ES-I3 (cell line): ENCODE measurements around the gene FILIP1.

Source experiments
- H3K36me3 ChIP-seq: 2 replicates; pipeline ENCODE4 v1.6.1; 2013; ENCODE audit warnings: mild to moderate bottlenecking, low read length, control low read depth, moderate library complexity; ENCODE audit not compliant: insufficient read depth
- H3K4me1 ChIP-seq: 2 replicates; pipeline ENCODE4 v1.6.1; 2013; ENCODE audit warnings: mild to moderate bottlenecking, control low read depth, low read length; ENCODE audit not compliant: insufficient read depth
- H3K9ac ChIP-seq: 2 replicates; pipeline ENCODE4 v1.6.1; 2013; ENCODE audit warnings: low read depth, mild to moderate bottlenecking, low read length, moderate library complexity
- H3K9me3 ChIP-seq: 2 replicates; pipeline ENCODE4 v1.6.1; 2013; ENCODE audit warnings: mild to moderate bottlenecking, low read length, moderate library complexity; ENCODE audit not compliant: control insufficient read depth, insufficient read depth

Gene FILIP1

DNA sequence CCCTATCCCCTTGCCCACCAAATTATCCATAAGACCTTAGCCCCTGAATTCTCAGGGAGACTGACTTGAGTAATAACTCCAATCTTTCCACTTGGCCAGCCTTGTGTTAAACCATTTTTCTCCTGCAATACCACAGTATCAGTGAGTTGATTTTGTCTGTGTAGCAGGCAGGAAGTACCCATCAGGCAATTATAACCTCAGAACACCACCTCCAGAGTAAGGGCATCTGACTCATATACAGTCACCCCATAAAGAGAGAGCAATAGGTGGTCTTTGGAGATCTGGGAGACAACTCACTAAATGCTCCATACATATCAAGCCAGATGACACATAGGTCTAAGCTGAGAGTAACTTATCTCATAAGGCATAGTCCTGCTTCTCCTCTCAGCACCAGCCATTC, 83.7 kb downstream of the FILIP1 start:
- Histone ChIP-seq H3K36me3 (no peaks in the 10 kb centered on the region), H3K4me1 (0 out of 2 replicates have a peak, but pooled peaks cover 6% of the 10 kb centered on the region), H3K9me3 (no peaks in the 10 kb centered on the region), H3K9ac (no peak overlapping the region)

GRCh38 chr6:75409286-75409685, 84.3 kb downstream of the FILIP1 start:
- Histone ChIP-seq H3K9me3 (no peaks in the 10 kb centered on the region), H3K4me1 (0 out of 2 replicates have a peak, but pooled peaks cover 6% of the 10 kb centered on the region), H3K9ac (no peak overlapping the region)

DNA sequence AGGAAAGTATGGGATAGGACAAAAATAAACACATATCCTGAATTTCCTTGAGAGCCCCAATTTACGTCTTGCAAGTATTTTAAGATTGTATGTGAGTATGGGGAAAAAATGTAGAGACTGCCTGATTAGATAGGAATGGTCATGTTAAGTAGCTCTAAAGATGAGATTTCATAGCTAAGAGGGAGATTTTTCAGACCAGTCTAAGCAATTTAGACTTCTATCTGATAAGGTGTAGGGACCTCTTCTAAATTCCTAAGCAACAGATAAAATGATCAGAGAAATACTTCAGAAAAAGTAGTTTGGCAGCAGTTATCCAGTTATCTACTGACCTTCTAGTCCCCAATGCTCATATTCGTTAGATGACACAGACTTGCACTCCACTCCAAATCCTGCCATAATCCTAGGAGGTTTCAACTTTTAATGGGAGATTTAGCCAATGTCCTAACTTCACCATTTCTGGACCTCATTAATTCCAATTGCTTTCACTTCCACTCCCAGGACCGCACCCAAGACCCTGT, 90.0 kb downstream of the FILIP1 start:
- Histone ChIP-seq H3K9ac (no peak overlapping the region), H3K4me1 (peaks cover 6% of the 10 kb centered on the region), H3K36me3 (no peaks in the 10 kb centered on the region), H3K9me3 (no peaks in the 10 kb centered on the region)

More at GRCh38 chr6:75409286-75409685, 84.3 kb downstream of the FILIP1 start:
- H3K36me3 ChIP-seq, result no peaks in the 10 kb centered on the region

GRCh38 chr6:75402296-75402695, 91.3 kb downstream of the FILIP1 start:
- H3K9ac ChIP-seq, result no peak overlapping the region
- no peaks in the 10 kb centered on the region for H3K36me3 ChIP-seq
- peaks cover 6% of the 10 kb centered on the region for H3K4me1 ChIP-seq
- H3K9me3 ChIP-seq, result no peaks in the 10 kb centered on the region

- Histone ChIP-seq H3K36me3 (no peaks in the 10 kb centered on the region), H3K9ac (no peak overlapping the region), H3K4me1 (peaks cover 6% of the 10 kb centered on the region), H3K9me3 (no peaks in the 10 kb centered on the region)
Observed at GRCh38 chr6:75397656-75398465, 95.7 kb downstream of the FILIP1 start.

DNA sequence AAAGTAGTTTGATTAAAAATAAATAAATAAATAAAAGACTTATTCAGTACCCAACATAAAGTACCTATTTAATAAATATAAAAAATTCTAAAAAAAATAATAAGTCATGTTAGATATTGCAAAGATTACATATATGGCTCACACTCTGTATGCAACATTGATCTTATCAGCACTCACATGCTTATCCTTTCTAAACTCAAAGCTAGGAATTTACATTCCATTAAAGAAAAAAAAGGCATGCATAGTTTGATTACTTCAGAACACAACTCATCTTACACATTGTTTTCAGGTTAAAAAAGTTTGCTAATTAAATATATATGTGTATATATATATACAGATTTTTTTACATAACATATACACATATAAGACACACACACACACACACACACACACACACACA, 96.4 kb downstream of the FILIP1 start:
- H3K36me3 ChIP-seq, result no peaks in the 10 kb centered on the region
- H3K9ac ChIP-seq, result no peak overlapping the region
- peaks cover 5% of the 10 kb centered on the region for H3K9me3 ChIP-seq
- peaks cover 2% of the 10 kb centered on the region for H3K4me1 ChIP-seq

- Histone ChIP-seq H3K4me1 (no peaks in the 10 kb centered on the region), H3K36me3 (no peaks in the 10 kb centered on the region), H3K9ac (no peak overlapping the region), H3K9me3 (peaks cover 5% of the 10 kb centered on the region)
Observed at GRCh38 chr6:75396005-75396800, 97.4 kb downstream of the FILIP1 start.

GRCh38 chr6:75393806-75394205, 99.8 kb downstream of the FILIP1 start:
- Histone ChIP-seq H3K9ac (no peak overlapping the region), H3K9me3 (peaks cover 5% of the 10 kb centered on the region), H3K4me1 (no peaks in the 10 kb centered on the region), H3K36me3 (no peaks in the 10 kb centered on the region)

DNA sequence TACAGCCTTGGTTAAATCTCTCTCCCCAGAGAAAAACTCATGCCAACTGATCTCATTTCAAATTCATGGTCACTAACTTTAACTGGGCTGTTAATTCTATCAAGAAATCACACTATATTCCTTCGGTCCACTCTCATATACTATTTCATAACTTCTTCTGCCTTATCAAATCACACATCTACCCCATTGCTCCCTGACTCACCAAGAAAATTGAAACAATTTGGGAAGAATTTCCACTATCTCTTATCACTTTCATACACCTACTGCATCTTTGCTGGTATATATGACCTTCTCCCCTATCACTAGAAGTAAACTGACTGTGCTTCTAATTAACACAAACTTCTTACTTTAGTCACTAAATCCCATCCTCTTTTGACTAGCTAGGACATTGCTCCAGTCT, 102.3 kb downstream of the FILIP1 start:
- H3K4me1 ChIP-seq, result no peaks in the 10 kb centered on the region
- no peaks in the 10 kb centered on the region for H3K36me3 ChIP-seq
- H3K9me3 ChIP-seq, result peaks cover 5% of the 10 kb centered on the region
- no peak overlapping the region for H3K9ac ChIP-seq

DNA sequence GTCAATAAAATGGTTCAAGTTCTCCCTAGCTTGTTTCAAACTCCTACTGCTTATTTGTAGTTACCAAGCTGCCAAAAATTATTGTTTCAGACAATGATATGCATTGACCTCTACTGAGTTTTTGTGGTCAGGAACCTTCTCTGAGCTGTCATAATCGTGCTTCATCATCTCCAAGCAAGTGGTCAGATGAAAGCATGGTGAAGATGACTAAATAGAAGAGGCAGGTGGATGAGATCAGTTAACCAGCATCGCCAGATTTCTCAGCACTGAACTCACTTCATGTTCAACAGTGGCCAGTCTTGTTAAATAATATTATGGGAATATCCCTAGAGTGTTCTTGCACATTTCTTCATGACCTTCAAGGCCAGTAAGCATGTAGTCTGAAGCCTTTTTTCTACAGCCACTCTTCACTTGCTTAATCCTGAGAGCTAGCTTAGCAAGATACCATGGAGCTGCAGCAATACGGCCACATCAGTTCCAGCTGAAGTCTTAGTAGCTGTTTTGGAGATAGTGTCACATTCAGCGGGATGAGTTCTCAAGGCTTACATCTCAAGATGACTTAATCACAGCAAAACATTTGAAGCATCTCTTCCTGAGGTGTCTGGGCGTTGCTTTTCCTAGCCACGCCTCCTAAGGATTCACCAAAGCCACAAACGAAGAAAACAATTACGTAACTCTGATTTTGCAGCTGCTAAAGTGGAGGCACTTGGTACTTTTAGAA, 107.4 kb downstream of the FILIP1 start:
- no peak overlapping the region for H3K9ac ChIP-seq
- no peaks in the 10 kb centered on the region for H3K36me3 ChIP-seq
- H3K4me1 ChIP-seq, result peaks cover 13% of the 10 kb centered on the region
- H3K9me3 ChIP-seq, result no peaks in the 10 kb centered on the region

DNA sequence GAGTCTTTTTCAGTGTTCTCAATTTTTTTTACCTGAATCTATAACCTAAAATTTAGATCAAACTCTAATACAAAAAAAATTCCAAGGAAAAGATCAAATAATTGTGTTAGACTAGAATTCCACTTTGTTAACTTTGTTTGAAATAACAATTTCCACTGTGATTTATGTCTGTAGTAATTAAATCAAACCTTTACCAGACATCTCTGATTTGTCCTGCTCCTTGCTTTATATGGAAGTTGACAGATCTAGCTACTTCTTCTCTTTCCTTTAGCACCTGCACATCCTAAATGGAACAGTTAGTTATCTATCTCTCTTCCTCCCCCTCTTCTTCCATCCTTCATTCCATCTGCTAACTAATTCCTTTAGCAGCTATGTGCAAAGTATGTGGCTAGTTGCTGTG, 109.5 kb downstream of the FILIP1 start:
- no peaks in the 10 kb centered on the region for H3K36me3 ChIP-seq
- no peaks in the 10 kb centered on the region for H3K9me3 ChIP-seq
- H3K4me1 ChIP-seq, result peaks cover 13% of the 10 kb centered on the region
- no peak overlapping the region for H3K9ac ChIP-seq

DNA sequence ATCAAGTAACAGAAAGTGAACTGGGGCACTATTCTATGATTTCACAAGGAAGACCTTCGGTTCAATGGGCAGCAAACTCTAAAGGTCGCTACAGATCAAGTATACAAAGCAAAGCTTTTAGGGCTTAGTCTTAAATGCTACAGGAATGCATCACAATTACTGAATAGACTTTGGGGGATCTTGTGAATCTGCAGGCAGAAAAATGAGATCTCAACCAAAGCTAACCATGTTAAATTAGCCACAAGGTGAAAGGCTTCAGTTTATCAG, 111.0 kb downstream of the FILIP1 start:
- Histone ChIP-seq H3K9ac (no peak overlapping the region), H3K36me3 (no peaks in the 10 kb centered on the region), H3K9me3 (no peaks in the 10 kb centered on the region), H3K4me1 (peaks cover 22% of the 10 kb centered on the region)

DNA sequence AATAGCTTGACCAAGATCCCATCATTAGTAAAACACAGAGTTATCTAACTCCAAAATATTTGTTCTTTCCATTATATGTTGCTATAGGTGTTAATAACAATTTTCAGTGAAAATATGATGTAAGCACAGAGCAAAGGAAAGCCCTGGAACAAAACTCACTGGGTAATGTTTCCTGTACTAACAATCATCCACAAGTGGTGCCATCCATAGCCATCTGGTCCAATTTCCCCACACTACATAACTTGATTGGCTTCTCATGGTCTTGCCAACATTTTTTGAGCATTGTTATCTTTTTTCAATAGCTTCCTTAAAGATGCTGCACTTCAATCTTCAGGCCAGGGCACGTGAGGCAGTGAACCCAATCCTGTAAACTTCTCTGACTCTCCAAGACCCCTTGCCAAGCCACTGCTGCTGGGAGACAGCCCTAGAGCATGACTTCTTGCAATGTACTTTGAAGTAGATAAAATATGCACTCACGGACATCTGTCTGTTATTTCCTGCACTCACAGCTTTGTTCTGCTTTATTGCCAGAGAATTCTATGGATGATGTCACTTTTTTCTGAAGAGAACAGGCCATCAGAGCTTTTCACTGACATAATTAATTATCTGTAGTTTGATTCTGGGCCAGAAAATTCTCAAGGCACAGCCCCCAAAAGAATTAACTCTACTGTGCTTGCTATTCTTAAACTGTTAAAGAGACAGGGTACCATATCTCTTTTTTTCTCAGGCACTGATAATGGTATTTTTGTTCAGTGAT, 111.5 kb downstream of the FILIP1 start:
- Histone ChIP-seq H3K4me1 (peaks cover 28% of the 10 kb centered on the region), H3K9me3 (no peaks in the 10 kb centered on the region), H3K9ac (no peak overlapping the region), H3K36me3 (no peaks in the 10 kb centered on the region)

DNA sequence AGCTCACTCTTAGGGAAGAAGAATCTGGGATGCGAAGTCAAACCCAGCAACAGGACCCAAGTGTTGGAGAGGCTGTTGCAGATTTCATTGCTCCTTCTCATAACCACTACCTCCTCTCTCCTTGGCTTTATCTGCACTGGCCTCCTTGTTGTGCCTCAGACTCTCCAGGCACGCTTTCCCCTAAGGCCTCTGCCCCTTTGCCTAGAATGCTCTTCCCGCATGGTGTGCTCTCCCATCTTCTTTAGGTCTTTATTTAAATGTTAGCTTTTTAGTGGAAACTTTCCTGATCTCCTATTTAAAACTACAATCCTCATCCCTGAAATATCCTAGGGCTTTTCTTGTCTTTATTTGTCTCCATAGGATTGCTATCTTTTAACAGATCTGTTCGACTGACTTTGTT, 114.1 kb downstream of the FILIP1 start:
- H3K9ac ChIP-seq, result no peak overlapping the region
- no peaks in the 10 kb centered on the region for H3K9me3 ChIP-seq
- H3K4me1 ChIP-seq, result peaks cover 51% of the 10 kb centered on the region
- H3K36me3 ChIP-seq, result no peaks in the 10 kb centered on the region
